Mesendoderm (in vitro differentiated cells): ENCODE data around the gene FOS.

Source experiments
- DNase-seq: peaks from one replicate; pipeline ENCODE4 v3.0.0; 2013
- H2AK5ac ChIP-seq: 2 replicates; pipeline ENCODE4 v1.6.1; 2013; ENCODE audit warnings: low read length, inconsistent platforms
- H2BK120ac ChIP-seq: 2 replicates; pipeline ENCODE4 v1.6.1; 2013; ENCODE audit warnings: low read depth, mild to moderate bottlenecking, low read length, moderate library complexity, mixed read lengths
- H2BK15ac ChIP-seq: replicated peaks from 2 replicates; pipeline ENCODE4 v1.6.1; 2013; ENCODE audit warnings: low read depth, mild to moderate bottlenecking, moderate library complexity
- H2BK5ac ChIP-seq: 2 replicates; pipeline ENCODE4 v1.6.1; 2013; ENCODE audit warnings: low read length, inconsistent platforms
- H3K18ac ChIP-seq: 2 replicates; pipeline ENCODE4 v1.6.1; 2013; ENCODE audit warnings: mild to moderate bottlenecking, low read length, mixed read lengths
- H3K23ac ChIP-seq: one replicate; pipeline ENCODE4 v1.6.1; 2013; ENCODE audit warnings: low read length
- H3K27ac ChIP-seq: 2 replicates; pipeline ENCODE4 v1.5.1; 2013; ENCODE audit warnings: low read depth, mild to moderate bottlenecking, inconsistent platforms, low read length, moderate library complexity
- H3K27me3 ChIP-seq: 2 replicates; pipeline ENCODE4 v1.6.1; 2013; ENCODE audit warnings: low read length, control low read depth, mild to moderate bottlenecking, inconsistent platforms; ENCODE audit not compliant: insufficient read depth, poor library complexity
- H3K36me3 ChIP-seq: 2 replicates; pipeline ENCODE4 v1.6.1; 2013; ENCODE audit warnings: low read length, inconsistent platforms; ENCODE audit not compliant: control insufficient read depth, insufficient read depth
- H3K4ac ChIP-seq: one replicate; pipeline ENCODE4 v1.6.1; 2013; ENCODE audit warnings: low read depth, mild to moderate bottlenecking, low read length, moderate library complexity
- H3K4me1 ChIP-seq: 2 replicates; pipeline ENCODE4 v1.6.1; 2013; ENCODE audit warnings: low read depth, low read length, inconsistent platforms; ENCODE audit not compliant: control insufficient read depth
- H3K4me2 ChIP-seq: 2 replicates; pipeline ENCODE4 v1.6.1; 2013; ENCODE audit warnings: low read length
- H3K4me3 ChIP-seq: 2 replicates; pipeline ENCODE4 v1.5.1; 2013; ENCODE audit warnings: mild to moderate bottlenecking, low read length
- H3K56ac ChIP-seq: one replicate; pipeline ENCODE4 v1.6.1; 2013; ENCODE audit warnings: low read length
- H3K79me1 ChIP-seq: 2 replicates; pipeline ENCODE4 v1.6.1; 2013; ENCODE audit warnings: low read length, inconsistent platforms
- H3K79me2 ChIP-seq: 2 replicates; pipeline ENCODE4 v1.6.1; 2013; ENCODE audit warnings: mild to moderate bottlenecking, low read length; ENCODE audit not compliant: control insufficient read depth, insufficient read depth
- H3K9ac ChIP-seq: 2 replicates; pipeline ENCODE4 v1.6.1; 2013; ENCODE audit warnings: low read length, inconsistent platforms
- H4K5ac ChIP-seq: one replicate; pipeline ENCODE4 v1.6.1; 2013; ENCODE audit warnings: low read length
- H4K8ac ChIP-seq: one replicate; pipeline ENCODE4 v1.6.1; 2013; ENCODE audit warnings: low read depth, mild to moderate bottlenecking, control low read depth, low read length, moderate library complexity
- WGBS: extraction: QIAGEN DNeasy Blood & Tissue Kit; methylation state at CpG from one replicate; pipeline ENCODE4 v1.1.7; 2013; ENCODE audit warnings: low lambda C conversion rate, missing lambda C conversion rate; ENCODE audit not compliant: insufficient coverage; ENCODE audit errors: extremely low coverage; 5-methylcytosine and 5-hydroxymethylcytosine counted together

The FOS gene

GRCh38 chr14:75259510-75259855, 19.1 kb upstream of the FOS start:
- no peak overlapping the region for H3K4ac ChIP-seq
- no peak overlapping the region for H2BK5ac ChIP-seq
- H2AK5ac ChIP-seq = no peak overlapping the region
- H4K8ac ChIP-seq = no peak overlapping the region
- no peaks in the 10 kb centered on the region for H3K36me3 ChIP-seq
- H3K79me1 ChIP-seq = no peaks in the 10 kb centered on the region
- no peaks in the 10 kb centered on the region for H3K4me1 ChIP-seq
- DNase-seq = peak; percentile 90
- H4K5ac ChIP-seq = no peak overlapping the region
- no peak overlapping the region for H3K18ac ChIP-seq
- H3K79me2 ChIP-seq = no peaks in the 10 kb centered on the region
- no CpG with 5 or more reads among the region's 7 CpGs for WGBS
- peak overlapping the region; percentile 99 for H3K4me2 ChIP-seq
- H3K27me3 ChIP-seq = no peaks in the 10 kb centered on the region
- H3K23ac ChIP-seq = no peak overlapping the region
- H3K27ac ChIP-seq = no peak overlapping the region
- peak overlapping the region; percentile 83 for H3K56ac ChIP-seq
- H3K4me3 ChIP-seq = peak overlapping the region; percentile 58
- no peak overlapping the region for H2BK120ac ChIP-seq
- H3K9ac ChIP-seq = peak overlapping the region; percentile 64
- no peak overlapping the region for H2BK15ac ChIP-seq

GRCh38 chr14:75260025-75260763, 18.4 kb upstream of the FOS start:
- H3K27ac ChIP-seq = no peak overlapping the region

GRCh38 chr14:75261820-75262219, 16.8 kb upstream of the FOS start:
- H3K23ac ChIP-seq = no peak overlapping the region
- no peaks in the 10 kb centered on the region for H3K79me2 ChIP-seq
- H3K36me3 ChIP-seq = no peaks in the 10 kb centered on the region
- H3K79me1 ChIP-seq = no peaks in the 10 kb centered on the region
- H3K4ac ChIP-seq = no peak overlapping the region
- no peak overlapping the region for H2AK5ac ChIP-seq
- H4K5ac ChIP-seq = no peak overlapping the region
- H3K4me3 ChIP-seq = no peak overlapping the region
- H2BK15ac ChIP-seq = no peak overlapping the region
- H3K56ac ChIP-seq = no peak overlapping the region
- no peaks in the 10 kb centered on the region for H3K27me3 ChIP-seq
- H3K18ac ChIP-seq = no peak overlapping the region
- no peaks in the 10 kb centered on the region for H3K4me1 ChIP-seq
- H3K4me2 ChIP-seq = no peak overlapping the region
- DNase-seq = no peak
- no peak overlapping the region for H4K8ac ChIP-seq
- H2BK120ac ChIP-seq = no peak overlapping the region
- no peak overlapping the region for H3K9ac ChIP-seq
- H2BK5ac ChIP-seq = no peak overlapping the region
- H3K27ac ChIP-seq = no peak overlapping the region
- no CpG with 5 or more reads among the region's 5 CpGs for WGBS

More at GRCh38 chr14:75260025-75260763, 18.4 kb upstream of the FOS start:
- no peaks in the 10 kb centered on the region for H3K79me2 ChIP-seq
- H3K36me3 ChIP-seq = no peaks in the 10 kb centered on the region
- no peak overlapping the region for H2BK5ac ChIP-seq
- no peak overlapping the region for H3K9ac ChIP-seq
- H4K8ac ChIP-seq = no peak overlapping the region
- no peak overlapping the region for H2BK120ac ChIP-seq
- no peak overlapping the region for H3K4me2 ChIP-seq
- H2BK15ac ChIP-seq = no peak overlapping the region
- H4K5ac ChIP-seq = no peak overlapping the region
- H3K56ac ChIP-seq = no peak overlapping the region
- DNase-seq = no peak
- H3K4me3 ChIP-seq = no peak overlapping the region
- H3K23ac ChIP-seq = no peak overlapping the region
- no peak overlapping the region for H3K18ac ChIP-seq
- no peaks in the 10 kb centered on the region for H3K4me1 ChIP-seq
- no CpG with 5 or more reads among the region's 8 CpGs for WGBS
- H3K79me1 ChIP-seq = no peaks in the 10 kb centered on the region
- no peaks in the 10 kb centered on the region for H3K27me3 ChIP-seq
- no peak overlapping the region for H2AK5ac ChIP-seq
- H3K4ac ChIP-seq = no peak overlapping the region

- no peak overlapping the region for H3K56ac ChIP-seq
- H3K79me2 ChIP-seq = no peaks in the 10 kb centered on the region
- H3K18ac ChIP-seq = no peak overlapping the region
- WGBS = no CpG with 5 or more reads among the region's 2 CpGs
- H3K4me2 ChIP-seq = no peak overlapping the region
- no peak overlapping the region for H3K23ac ChIP-seq
- H3K9ac ChIP-seq = no peak overlapping the region
- H2BK120ac ChIP-seq = no peak overlapping the region
- H4K5ac ChIP-seq = no peak overlapping the region
- H3K4me1 ChIP-seq = no peaks in the 10 kb centered on the region
- H3K79me1 ChIP-seq = no peaks in the 10 kb centered on the region
- DNase-seq = no peak
- H2BK15ac ChIP-seq = no peak overlapping the region
- H3K36me3 ChIP-seq = no peaks in the 10 kb centered on the region
- no peaks in the 10 kb centered on the region for H3K27me3 ChIP-seq
- H2AK5ac ChIP-seq = no peak overlapping the region
- H3K4ac ChIP-seq = no peak overlapping the region
- no peak overlapping the region for H3K27ac ChIP-seq
- H2BK5ac ChIP-seq = no peak overlapping the region
- H4K8ac ChIP-seq = no peak overlapping the region
- H3K4me3 ChIP-seq = no peak overlapping the region
Measured at GRCh38 chr14:75262641-75263040, 16.0 kb upstream of the FOS start.

- H3K18ac ChIP-seq = no peak overlapping the region
- H2BK5ac ChIP-seq = no peak overlapping the region
- no peak overlapping the region for H3K4me3 ChIP-seq
- H3K4me1 ChIP-seq = no peaks in the 10 kb centered on the region
- no peaks in the 10 kb centered on the region for H3K36me3 ChIP-seq
- H2AK5ac ChIP-seq = no peak overlapping the region
- no peaks in the 10 kb centered on the region for H3K27me3 ChIP-seq
- H3K9ac ChIP-seq = no peak overlapping the region
- DNase-seq = no peak
- no peak overlapping the region for H3K4ac ChIP-seq
- no peaks in the 10 kb centered on the region for H3K79me1 ChIP-seq
- WGBS = no CpG with 5 or more reads among the region's 3 CpGs
- no peak overlapping the region for H3K27ac ChIP-seq
- H2BK15ac ChIP-seq = no peak overlapping the region
- H4K8ac ChIP-seq = no peak overlapping the region
- H3K79me2 ChIP-seq = no peaks in the 10 kb centered on the region
- H4K5ac ChIP-seq = no peak overlapping the region
- no peak overlapping the region for H3K56ac ChIP-seq
- no peak overlapping the region for H2BK120ac ChIP-seq
- H3K4me2 ChIP-seq = no peak overlapping the region
- no peak overlapping the region for H3K23ac ChIP-seq
Measured at GRCh38 chr14:75264036-75264435, 14.6 kb upstream of the FOS start.

- Histone ChIP-seq H2BK120ac (no peak overlapping the region), H3K4ac (no peak overlapping the region), H3K9ac (no peak overlapping the region), H3K79me2 (no peaks in the 10 kb centered on the region), H3K4me3 (no peak overlapping the region), H3K36me3 (no peaks in the 10 kb centered on the region), H3K79me1 (no peaks in the 10 kb centered on the region), H2AK5ac (no peak overlapping the region), H3K27ac (no peak overlapping the region), H3K23ac (no peak overlapping the region), H2BK5ac (no peak overlapping the region), H4K5ac (no peak overlapping the region), H3K27me3 (no peaks in the 10 kb centered on the region), H4K8ac (peak overlapping the region; percentile 56), H3K18ac (no peak overlapping the region), H2BK15ac (no peak overlapping the region), H3K4me2 (no peak overlapping the region), H3K4me1 (no peaks in the 10 kb centered on the region), H3K56ac (peak overlapping the region; percentile 5)
- WGBS = no CpG with 5 or more reads among the region's 3 CpGs
- peak; percentile 61 for DNase-seq
Measured at GRCh38 chr14:75267141-75267721, 11.4 kb upstream of the FOS start.
